GM23338 (cell line): ENCODE measurements around the gene NHS. TPM values are rescaled to one million over a fixed set of nuclear protein-coding genes. Genes with fewer than 3 reads are reported as not detected.

ENCODE experiments used
- ATAC-seq: fragments of 200-7000 bp; cut with Tn5 transposase; 3 replicates; pipeline ENCODE4 v1.9.1; 2020
- DNase-seq: peaks from one replicate; pipeline ENCODE4 v3.0.0-alpha.2; 2015; ENCODE audit warnings: low spot score
- H2AFZ ChIP-seq: fragments of 200-600 bp; sonication (generic); 2 replicates; pipeline ENCODE4 v1.8.0; 2016; ENCODE audit warnings: antibody characterized with exemption, mild to moderate bottlenecking, moderate library complexity
- H3F3A ChIP-seq: fragments of 200-600 bp; sonication (generic); replicated peaks from 2 replicates; pipeline ENCODE4 v1.8.0; 2017; ENCODE audit warnings: antibody characterized with exemption, mixed run types, low read depth
- H3K27ac ChIP-seq: fragments of 200-600 bp; sonication (generic); 2 replicates; pipeline ENCODE4 v1.6.1; 2016; ENCODE audit warnings: low read depth
- H3K27me3 ChIP-seq: fragments of 200-600 bp; sonication (generic); 2 replicates; pipeline ENCODE4 v1.8.0; 2016; ENCODE audit warnings: mild to moderate bottlenecking, mixed run types, moderate library complexity; ENCODE audit not compliant: insufficient read depth
- H3K36me3 ChIP-seq: fragments of 200-600 bp; sonication (generic); 2 replicates; pipeline ENCODE4 v1.8.0; 2016; ENCODE audit warnings: mild to moderate bottlenecking; ENCODE audit not compliant: insufficient read depth
- H3K4me1 ChIP-seq: fragments of 200-600 bp; sonication (generic); 2 replicates; pipeline ENCODE4 v1.8.0; 2016; ENCODE audit warnings: mild to moderate bottlenecking, moderate library complexity; ENCODE audit not compliant: insufficient read depth
- H3K4me2 ChIP-seq: fragments of 200-600 bp; sonication (generic); 2 replicates; pipeline ENCODE4 v1.7.1; 2017; ENCODE audit warnings: mixed run types
- H3K4me3 ChIP-seq: fragments of 200-600 bp; sonication (generic); 2 replicates; pipeline ENCODE4 v1.6.1; 2016; ENCODE audit warnings: mixed run types
- H3K79me2 ChIP-seq: fragments of 200-600 bp; sonication (generic); replicated peaks from 2 replicates; pipeline ENCODE4 v1.8.0; 2017; ENCODE audit warnings: mild to moderate bottlenecking; ENCODE audit not compliant: insufficient read depth
- H3K9me2 ChIP-seq: fragments of 200-600 bp; sonication (generic); 2 replicates; pipeline ENCODE4 v1.8.0; 2017; ENCODE audit not compliant: insufficient read depth
- H4K20me1 ChIP-seq: fragments of 200-600 bp; sonication (generic); replicated peaks from 2 replicates; pipeline ENCODE4 v1.8.0; 2017; ENCODE audit warnings: mild to moderate bottlenecking; ENCODE audit not compliant: insufficient read depth
- H3K27ac Mint-ChIP-seq: 2 replicates; pipeline ENCODE4 v1.8.0; 2020; ENCODE audit warnings: inconsistent platforms, mild to moderate bottlenecking, moderate library complexity, mixed read lengths
- H3K27me3 Mint-ChIP-seq: 3 replicates; pipeline ENCODE4 v1.8.0; 2022; ENCODE audit warnings: low read depth, mild to moderate bottlenecking, moderate library complexity, mixed read lengths, inconsistent platforms; ENCODE audit not compliant: insufficient read depth, poor library complexity
- H3K36me3 Mint-ChIP-seq: 3 replicates; pipeline ENCODE4 v1.8.0; 2021; ENCODE audit warnings: low read depth, mild to moderate bottlenecking, inconsistent platforms, moderate library complexity, mixed read lengths
- H3K4me1 Mint-ChIP-seq: 3 replicates; pipeline ENCODE4 v1.8.0; 2020; ENCODE audit warnings: mild to moderate bottlenecking, inconsistent platforms, mixed read lengths
- H3K4me3 Mint-ChIP-seq: 3 replicates; pipeline ENCODE4 v1.8.0; 2021; ENCODE audit warnings: moderate library complexity, mild to moderate bottlenecking, inconsistent platforms, mixed read lengths
- H3K9me3 Mint-ChIP-seq: 3 replicates; pipeline ENCODE4 v1.8.0; 2020; ENCODE audit warnings: moderate library complexity, mild to moderate bottlenecking, inconsistent platforms, mixed read lengths
- CREB1 ChIP-seq: fragments of 250-450 bp; sonication (Bioruptor Pico); IDR thresholded peaks from 2 replicates; pipeline ENCODE4 v1.5.0; 2020; ENCODE audit warnings: low read depth, mild to moderate bottlenecking, moderate library complexity
- ETS1 ChIP-seq: IDR thresholded peaks from 2 replicates; pipeline ENCODE4 v1.6.1; 2016; ENCODE audit warnings: antibody characterized with exemption
- EZH2 ChIP-seq: fragments of 200-600 bp; sonication (generic); IDR thresholded peaks from one replicate; pipeline ENCODE4 v1.8.0; 2017; ENCODE audit warnings: antibody characterized with exemption, mild to moderate bottlenecking, low read depth; ENCODE audit not compliant: unreplicated experiment
- EZH2phosphoT487 ChIP-seq: fragments of 200-600 bp; sonication (generic); IDR thresholded peaks from one replicate; pipeline ENCODE4 v1.8.1; 2018; ENCODE audit warnings: antibody characterized with exemption; ENCODE audit not compliant: unreplicated experiment
- NANOG ChIP-seq: IDR thresholded peaks from 2 replicates; pipeline ENCODE4 v1.6.1; 2016; ENCODE audit warnings: antibody characterized with exemption, borderline replicate concordance
- POLR2AphosphoS5 ChIP-seq: IDR thresholded peaks from 2 replicates; pipeline ENCODE4 v1.6.1; 2016; ENCODE audit warnings: antibody characterized with exemption, low read depth
- ZNF331 ChIP-seq: fragments of 250-450 bp; sonication (Bioruptor Pico); IDR thresholded peaks from 2 replicates; pipeline ENCODE4 v1.5.0; 2020; ENCODE audit warnings: low read depth, mild to moderate bottlenecking, moderate library complexity
- ZNF462 ChIP-seq: fragments of 250-450 bp; sonication (Bioruptor Pico); IDR thresholded peaks from 2 replicates; pipeline ENCODE4 v1.5.0; 2020; ENCODE audit warnings: mild to moderate bottlenecking, moderate library complexity
- polyA plus RNA-seq: library from polyadenylated mRNA; unstranded; fragments of >200 nt; fragmentation: Nextera tagmentation; extraction: Ambion mirVana; gene quantifications from 2 replicates; pipeline ENCODE4 v1.2.1, GENCODE V29; 2016
- total RNA-seq: library from RNA; depleted of rRNA; stranded (reverse); fragments of >200 nt; shearing (Covaris generic); gene quantifications from 2 replicates; pipeline ENCODE4 v1.2.3, GENCODE V29; 2014

Gene NHS
- total and polyA plus RNA-seq, 2 experiments from 2014 or later: 1.8 to 8.2 TPM

GRCh38 chrX:17377091-17377717 lies 2.2 kb downstream of the NHS start:
- H3K4me3 Mint-ChIP-seq: peak overlapping the region; percentile 74
- DNase-seq: peak; percentile 60
- H3K36me3 ChIP-seq: no peaks in the 10 kb centered on the region
- no peak overlapping the region for H3K27ac Mint-ChIP-seq
- H3F3A ChIP-seq: no peaks in the 10 kb centered on the region
- 0 out of 2 replicates have a peak overlapping the region, but pooled peaks have one; percentile 63 for H2AFZ ChIP-seq
- H3K4me2 ChIP-seq: peak overlapping the region; percentile 88
- peaks cover 4% of the 10 kb centered on the region; the same call in 1 of the 2 replicates for H4K20me1 ChIP-seq
- no peak overlapping the region for H3K27ac ChIP-seq
- TF ChIP-seq ZNF331 (CRISPR knock-in tag) (no peak), POLR2AphosphoS5 (no peak), CREB1 (CRISPR knock-in tag) (peak; percentile 66), EZH2phosphoT487 (no peak), ZNF462 (CRISPR knock-in tag) (no peak), EZH2 (no peak), NANOG (no peak), ETS1 (no peak)
- peaks cover 12% of the 10 kb centered on the region; the same call in 1 of the 2 replicates for H3K4me1 ChIP-seq
- peaks cover 29% of the 10 kb centered on the region for H3K27me3 Mint-ChIP-seq
- H3K4me3 ChIP-seq: peak overlapping the region; percentile 65
- H3K9me3 Mint-ChIP-seq: peaks cover 14% of the 10 kb centered on the region; the same call in 2 of the 3 replicates
- peaks cover 9% of the 10 kb centered on the region for H3K4me1 Mint-ChIP-seq
- no peaks in the 10 kb centered on the region for H3K79me2 ChIP-seq
- no peaks in the 10 kb centered on the region for H3K9me2 ChIP-seq
- peak; percentile 43 for ATAC-seq
- H3K27me3 ChIP-seq: peaks cover 33% of the 10 kb centered on the region
- H3K36me3 Mint-ChIP-seq: peaks cover 20% of the 10 kb centered on the region
